H9 (cell line): ENCODE results near the gene RAB40B. TPM values are rescaled to one million over a fixed set of nuclear protein-coding genes. Genes with fewer than 3 reads are reported as not detected.

ENCODE experiments used
- DNase-seq: peaks from one replicate; pipeline ENCODE4 v3.0.0-alpha.2; 2017
- H2AFZ ChIP-seq: one replicate; pipeline ENCODE4 v1.6.1; 2013; ENCODE audit warnings: mild to moderate bottlenecking, low read length, control low read depth, moderate library complexity
- H2AK5ac ChIP-seq: 2 replicates; pipeline ENCODE4 v1.6.1; 2013; ENCODE audit warnings: low read length, control low read depth, mixed read lengths; ENCODE audit not compliant: insufficient read length
- H2BK120ac ChIP-seq: one replicate; pipeline ENCODE4 v1.6.1; 2013; ENCODE audit warnings: low read depth, mild to moderate bottlenecking, low read length, control low read depth, inconsistent platforms; ENCODE audit not compliant: poor library complexity, severe bottlenecking
- H2BK12ac ChIP-seq: 2 replicates; pipeline ENCODE4 v1.6.1; 2013; ENCODE audit warnings: low read length, control low read depth, mixed read lengths, low read depth; ENCODE audit not compliant: insufficient read length
- H2BK15ac ChIP-seq: 2 replicates; pipeline ENCODE4 v1.6.1; 2013; ENCODE audit warnings: low read depth, low read length, control low read depth
- H2BK20ac ChIP-seq: one replicate; pipeline ENCODE4 v1.6.1; 2013; ENCODE audit warnings: low read depth, mild to moderate bottlenecking, low read length, control low read depth, inconsistent platforms; ENCODE audit not compliant: poor library complexity, severe bottlenecking
- H2BK5ac ChIP-seq: 2 replicates; pipeline ENCODE4 v1.6.1; 2013; ENCODE audit warnings: low read length, control low read depth, mixed read lengths; ENCODE audit not compliant: insufficient read length
- H3K14ac ChIP-seq: 2 replicates; pipeline ENCODE4 v1.6.1; 2013; ENCODE audit warnings: low read length, control low read depth; ENCODE audit not compliant: insufficient read depth
- H3K18ac ChIP-seq: 2 replicates; pipeline ENCODE4 v1.6.1; 2013; ENCODE audit warnings: low read depth, mild to moderate bottlenecking, mixed read lengths, low read length, control low read depth; ENCODE audit not compliant: insufficient read length
- H3K23ac ChIP-seq: 2 replicates; pipeline ENCODE4 v1.6.1; 2013; ENCODE audit warnings: low read length, control low read depth, mixed read lengths, low read depth; ENCODE audit not compliant: insufficient read length
- H3K23me2 ChIP-seq: 2 replicates; pipeline ENCODE4 v1.6.1; 2013; ENCODE audit warnings: low read depth, mild to moderate bottlenecking, mixed read lengths, low read length, control low read depth; ENCODE audit not compliant: insufficient read length, poor library complexity, severe bottlenecking
- H3K27ac ChIP-seq: 2 replicates; pipeline ENCODE4 v1.5.1; 2013; ENCODE audit warnings: low read length, control low read depth, mixed read lengths, low read depth; ENCODE audit not compliant: insufficient read length
- H3K27me3 ChIP-seq: 2 replicates; pipeline ENCODE4 v1.6.1; 2013; ENCODE audit warnings: low read length, control low read depth, inconsistent platforms; ENCODE audit not compliant: insufficient read depth
- H3K4ac ChIP-seq: 2 replicates; pipeline ENCODE4 v1.6.1; 2013; ENCODE audit warnings: low read depth, mild to moderate bottlenecking, control low read depth, inconsistent platforms, low read length, moderate library complexity
- H3K4me1 ChIP-seq: 2 replicates; pipeline ENCODE4 v1.6.1; 2013; ENCODE audit warnings: low read length, control low read depth, inconsistent platforms; ENCODE audit not compliant: insufficient read depth
- H3K4me2 ChIP-seq: 2 replicates; pipeline ENCODE4 v1.6.1; 2013; ENCODE audit warnings: low read length, control low read depth, mixed read lengths; ENCODE audit not compliant: insufficient read length, insufficient read depth
- H3K56ac ChIP-seq: 2 replicates; pipeline ENCODE4 v1.6.1; 2013; ENCODE audit warnings: low read depth, mild to moderate bottlenecking, mixed read lengths, low read length, control low read depth; ENCODE audit not compliant: insufficient read length
- H3K79me1 ChIP-seq: 2 replicates; pipeline ENCODE4 v1.6.1; 2013; ENCODE audit warnings: low read depth, mild to moderate bottlenecking, moderate library complexity, low read length, control low read depth, inconsistent platforms; ENCODE audit not compliant: insufficient read depth, poor library complexity, severe bottlenecking
- H3K79me2 ChIP-seq: 2 replicates; pipeline ENCODE4 v1.6.1; 2013; ENCODE audit warnings: low read length, control low read depth, inconsistent platforms; ENCODE audit not compliant: insufficient read depth
- H3K9ac ChIP-seq: 2 replicates; pipeline ENCODE4 v1.6.1; 2013; ENCODE audit warnings: low read length, control low read depth, mixed read lengths; ENCODE audit not compliant: insufficient read length; ENCODE audit errors: extremely low read depth
- H3K9me3 ChIP-seq: one replicate; pipeline ENCODE4 v1.6.1; 2013; ENCODE audit warnings: low read depth, low read length, inconsistent platforms; ENCODE audit not compliant: control insufficient read depth
- H3T11ph ChIP-seq: one replicate; pipeline ENCODE4 v1.6.1; 2013; ENCODE audit warnings: mild to moderate bottlenecking, low read length, control low read depth, inconsistent platforms
- H4K20me1 ChIP-seq: one replicate; pipeline ENCODE4 v1.6.1; 2013; ENCODE audit not compliant: control insufficient read depth, insufficient read length, insufficient read depth
- H4K5ac ChIP-seq: 2 replicates; pipeline ENCODE4 v1.6.1; 2013; ENCODE audit warnings: low read depth, mild to moderate bottlenecking, mixed read lengths, low read length, control low read depth; ENCODE audit not compliant: insufficient read length
- H4K8ac ChIP-seq: replicated peaks from 2 replicates; pipeline ENCODE4 v1.6.1; 2013; ENCODE audit warnings: low read length, control low read depth, mixed read lengths, low read depth; ENCODE audit not compliant: insufficient read length
- H4K91ac ChIP-seq: 2 replicates; pipeline ENCODE4 v1.6.1; 2013; ENCODE audit warnings: low read depth, mild to moderate bottlenecking, moderate library complexity, mixed read lengths, low read length, control low read depth; ENCODE audit not compliant: insufficient read length
- H3K27ac Mint-ChIP-seq, 3 experiments: 2 replicates in 2 of 3; 3 replicates in 1 of 3; pipeline ENCODE4 v1.8.0; 2020 to 2021; ENCODE audit warnings: mixed read lengths in 3 of 3, mild to moderate bottlenecking in 1 of 3, moderate library complexity in 1 of 3
- H3K27me3 Mint-ChIP-seq: 2 replicates; pipeline ENCODE4 v1.8.0; 2021; ENCODE audit warnings: low read depth, mild to moderate bottlenecking, moderate library complexity, mixed read lengths
- H3K36me3 Mint-ChIP-seq, 3 experiments: 2 replicates in 2 of 3; 3 replicates in 1 of 3; pipeline ENCODE4 v1.8.0; 2020 to 2021; ENCODE audit warnings: low read depth in 3 of 3, mixed read lengths in 3 of 3; ENCODE audit not compliant: insufficient read depth in 1 of 3
- H3K4me1 Mint-ChIP-seq, 2 experiments: 2 replicates each; pipeline ENCODE4 v1.8.0; 2020; ENCODE audit warnings: mixed read lengths in 2 of 2
- H3K4me3 Mint-ChIP-seq, 2 experiments: 2 replicates in 1 of 2; 3 replicates in 1 of 2; pipeline ENCODE4 v1.8.0; 2020 to 2021; ENCODE audit warnings: mild to moderate bottlenecking in 2 of 2, mixed read lengths in 2 of 2, moderate library complexity in 1 of 2
- H3K9me3 Mint-ChIP-seq, 2 experiments: 2 replicates in 1 of 2; 3 replicates in 1 of 2; pipeline ENCODE4 v1.8.0; 2020; ENCODE audit warnings: mild to moderate bottlenecking in 2 of 2, mixed read lengths in 2 of 2, moderate library complexity in 1 of 2
- WGBS: extraction: QIAGEN DNeasy Blood & Tissue Kit; methylation state at CpG from one replicate; pipeline ENCODE4 v1.1.7; 2013; ENCODE audit warnings: missing lambda C conversion rate, low lambda C conversion rate, mixed read lengths; ENCODE audit not compliant: insufficient read length; ENCODE audit errors: extremely low coverage; 5-methylcytosine and 5-hydroxymethylcytosine counted together
- total RNA-seq: library from RNA; stranded (reverse); gene quantifications from 2 replicates; pipeline ENCODE4 v1.2.1, GENCODE V29; 2021
- TF ChIP-seq, protein P1 (sequence below): fragments of 200-600 bp; sonication (generic); conservative IDR thresholded peaks from 3 replicates; pipeline ENCODE4 v1.8.0; 2021; ENCODE audit warnings: antibody characterized with exemption, mild to moderate bottlenecking

The RAB40B gene
- total RNA-seq, 1 experiment from 2014 or later = 3.5 TPM

DNA sequence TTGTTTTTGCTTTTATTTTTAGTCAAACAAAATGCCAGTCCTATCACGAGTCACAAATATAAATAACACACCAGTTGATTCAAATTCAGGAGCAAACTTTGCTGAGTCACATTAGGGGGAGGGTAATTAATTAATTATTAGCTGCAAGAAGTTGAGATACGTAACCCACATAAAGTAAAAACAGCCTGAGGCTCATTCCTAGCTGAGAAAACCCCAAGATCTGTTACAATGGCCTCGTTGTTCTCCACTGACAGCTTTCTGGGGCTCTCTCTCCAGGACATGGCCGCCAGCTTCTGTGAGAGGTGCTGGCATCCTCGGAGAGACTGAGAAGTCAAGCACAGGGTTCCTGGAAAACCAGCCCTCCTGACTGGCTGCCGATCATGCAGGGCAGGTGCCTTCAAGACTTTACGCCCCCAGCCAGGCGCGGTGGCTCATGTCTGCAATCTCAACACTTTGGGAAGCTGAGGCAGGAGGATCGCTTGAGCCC lies 11.1 kb downstream of the RAB40B start:
- Histone ChIP-seq H3K9me3 (no peaks in the 10 kb centered on the region), H3K4me2 (no peak overlapping the region), H3K27me3 (no peaks in the 10 kb centered on the region), H3K79me2 (no peaks in the 10 kb centered on the region), H2BK15ac (no peak overlapping the region), H4K20me1 (no peaks in the 10 kb centered on the region), H3K18ac (no peak overlapping the region), H2AFZ (no peak overlapping the region), H3K23me2 (no peaks in the 10 kb centered on the region), H3K4ac (no peak overlapping the region), H4K91ac (no peak overlapping the region), H3T11ph (no peak overlapping the region), H2BK5ac (no peak overlapping the region), H2BK12ac (no peak overlapping the region), H3K23ac (no peak overlapping the region), H4K8ac (no peak overlapping the region), H3K27ac (no peak overlapping the region), H2BK20ac (no peak overlapping the region), H3K14ac (no peak overlapping the region), H4K5ac (no peak overlapping the region), H2AK5ac (no peak overlapping the region), H2BK120ac (no peak overlapping the region), H3K9ac (no peak overlapping the region), H3K4me1 (no peaks in the 10 kb centered on the region), H3K56ac (no peak overlapping the region), H3K79me1 (no peaks in the 10 kb centered on the region)
- no CpG with 5 or more reads among the region's 10 CpGs for WGBS
- TF ChIP-seq, protein P1, sequence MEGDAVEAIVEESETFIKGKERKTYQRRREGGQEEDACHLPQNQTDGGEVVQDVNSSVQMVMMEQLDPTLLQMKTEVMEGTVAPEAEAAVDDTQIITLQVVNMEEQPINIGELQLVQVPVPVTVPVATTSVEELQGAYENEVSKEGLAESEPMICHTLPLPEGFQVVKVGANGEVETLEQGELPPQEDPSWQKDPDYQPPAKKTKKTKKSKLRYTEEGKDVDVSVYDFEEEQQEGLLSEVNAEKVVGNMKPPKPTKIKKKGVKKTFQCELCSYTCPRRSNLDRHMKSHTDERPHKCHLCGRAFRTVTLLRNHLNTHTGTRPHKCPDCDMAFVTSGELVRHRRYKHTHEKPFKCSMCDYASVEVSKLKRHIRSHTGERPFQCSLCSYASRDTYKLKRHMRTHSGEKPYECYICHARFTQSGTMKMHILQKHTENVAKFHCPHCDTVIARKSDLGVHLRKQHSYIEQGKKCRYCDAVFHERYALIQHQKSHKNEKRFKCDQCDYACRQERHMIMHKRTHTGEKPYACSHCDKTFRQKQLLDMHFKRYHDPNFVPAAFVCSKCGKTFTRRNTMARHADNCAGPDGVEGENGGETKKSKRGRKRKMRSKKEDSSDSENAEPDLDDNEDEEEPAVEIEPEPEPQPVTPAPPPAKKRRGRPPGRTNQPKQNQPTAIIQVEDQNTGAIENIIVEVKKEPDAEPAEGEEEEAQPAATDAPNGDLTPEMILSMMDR = no peak
- Mint-ChIP-seq H3K36me3 (no peaks in the 10 kb centered on the region), H3K4me3 (no peak overlapping the region), H3K9me3 (no peaks in the 10 kb centered on the region), H3K27ac (no peak overlapping the region), H3K4me1 (0 out of 4 replicates have a peak, but pooled peaks cover 0 to 2% of the 10 kb centered on the region in 2 experiments), H3K27me3 (no peaks in the 10 kb centered on the region; the same call in none of the 2 replicates)
- no peak for DNase-seq
